GM13977 (cell line): ENCODE results near the gene NPFFR1.

Source experiments
- DNase-seq: peaks from one replicate; pipeline ENCODE4 v3.0.0; 2012; ENCODE audit warnings: low spot score
- CTCF ChIP-seq: IDR thresholded peaks from 2 replicates; pipeline ENCODE4 v1.5.1; 2012; ENCODE audit warnings: mild to moderate bottlenecking, control low read depth; ENCODE audit not compliant: insufficient read depth; ENCODE audit errors: extremely low read depth, missing control alignments
- in situ Hi-C: fragments of 300-500 bp; cut with MboI; formaldehyde crosslinking; loops from one replicate; pipeline ENCODE4 v1.12.0; 2022; ENCODE audit warnings: low sequenced_read_pairs, low pct_unique_long_range_greater_than_20kb, mixed read lengths, inconsistent platforms; ENCODE audit not compliant: unreplicated experiment

Gene NPFFR1

GRCh38 chr10:70283445-70284399 lies at the start of gene NPFFR1:
Gene NPFFR1 (minus strand): TSS chr10:70284004. CDS start chr10:70283676, 328 bp downstream.
- DNase-seq: no peak
- in situ Hi-C loops: no loop called here
- TF ChIP-seq CTCF: peak; percentile 6

DNA sequence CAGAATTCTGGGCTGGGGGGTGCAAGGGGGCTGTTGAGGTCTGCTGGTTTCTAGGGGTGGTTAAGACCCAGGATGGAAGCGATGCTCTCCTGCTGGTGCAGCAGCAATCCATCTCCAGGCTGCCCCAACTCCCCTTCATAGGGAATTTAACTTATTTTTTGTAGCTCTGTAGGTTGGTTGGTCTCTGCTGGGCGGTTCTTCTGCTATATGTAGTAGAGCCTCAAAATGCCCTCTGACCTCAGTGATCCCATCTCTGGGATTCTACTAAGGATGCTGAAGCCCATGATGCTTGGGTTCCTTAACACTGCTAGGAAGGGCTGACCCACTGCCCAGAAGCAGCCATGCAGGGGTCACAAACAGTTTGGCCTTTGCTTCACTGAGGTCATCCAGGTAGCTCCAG lies 49.5 kb upstream of the NPFFR1 start:
- DNase-seq: no peak
- no peak for TF ChIP-seq CTCF
- in situ Hi-C loops: no loop called here

- DNase-seq: peak; percentile 67
- in situ Hi-C loops: no loop called here
Observed at GRCh38 chr10:70331486-70332268, 47.9 kb upstream of the NPFFR1 start.

DNA sequence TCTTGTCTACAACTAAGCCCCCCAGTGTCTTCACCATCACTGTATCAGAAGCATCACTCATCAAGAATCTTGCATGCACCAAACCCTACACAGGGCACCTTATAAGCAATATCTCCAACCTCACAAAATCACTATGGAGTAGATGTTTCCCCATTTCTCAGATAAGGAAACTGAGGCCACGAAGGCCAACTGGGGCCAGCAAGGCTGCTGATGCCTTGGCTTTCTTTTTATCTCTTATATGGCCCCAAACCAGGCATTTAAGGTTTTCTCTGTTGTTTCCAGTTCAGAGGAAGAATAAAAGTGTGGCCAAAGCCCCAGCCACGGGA lies 47.3 kb upstream of the NPFFR1 start:
- TF ChIP-seq CTCF: no peak
- in situ Hi-C loops: no loop called here
- DNase-seq: no peak

More at GRCh38 chr10:70331486-70332268, 47.9 kb upstream of the NPFFR1 start:
- peak; percentile 35 for TF ChIP-seq CTCF

DNA sequence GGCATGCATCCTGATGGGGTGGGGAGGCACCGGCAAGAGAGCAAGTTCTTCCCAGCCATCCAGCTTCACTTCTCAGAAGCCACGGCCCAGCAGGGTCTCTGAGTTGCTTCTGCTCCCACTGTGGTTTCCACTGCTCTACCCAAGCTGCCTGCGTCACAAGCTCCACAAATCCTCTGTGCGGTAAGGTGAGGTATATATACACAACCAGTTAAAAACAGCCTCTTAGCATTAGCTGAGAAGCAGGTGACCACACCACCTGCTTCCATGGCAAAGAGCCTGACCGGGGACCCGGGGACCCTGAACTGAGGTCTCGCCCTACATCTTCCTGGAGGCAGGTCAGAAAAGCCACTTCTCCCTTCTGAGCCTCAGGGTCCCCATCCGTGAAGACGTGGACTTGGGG lies 46.9 kb upstream of the NPFFR1 start:
- no peak for TF ChIP-seq CTCF
- in situ Hi-C loops: no loop called here
- no peak for DNase-seq

DNA sequence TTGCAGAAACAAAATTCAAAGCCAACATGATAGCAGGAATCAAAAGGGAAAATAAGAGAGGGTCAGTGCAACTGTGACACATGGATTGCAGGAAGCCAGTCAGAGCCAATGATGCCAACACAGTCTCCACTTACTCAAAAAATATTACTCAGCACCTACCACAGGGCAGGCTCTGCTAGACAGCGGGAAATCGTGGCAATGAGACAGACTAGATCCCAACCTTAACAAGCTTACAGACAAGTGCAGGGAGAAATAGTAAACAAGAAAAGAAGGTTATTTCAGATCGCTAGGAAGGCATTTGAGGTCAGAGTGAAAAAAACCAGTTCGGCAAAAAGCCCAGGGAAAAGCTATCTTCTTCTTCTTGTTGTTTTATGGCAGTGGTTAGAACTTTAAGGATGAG lies 45.2 kb upstream of the NPFFR1 start:
- DNase-seq: no peak
- in situ Hi-C loops: no loop called here
- no peak for TF ChIP-seq CTCF
